PFSK-1 (cell line): Measurements from ENCODE around the gene PITRM1.

Experiments
- FOXP2 ChIP-seq: optimal IDR thresholded peaks from 2 replicates; pipeline ENCODE3; 2011; ENCODE audit warnings: borderline replicate concordance, control low read depth, inconsistent platforms; ENCODE audit not compliant: insufficient read depth; ENCODE audit errors: extremely low read length, extremely low read depth
- POLR2AphosphoS5 ChIP-seq: IDR thresholded peaks from 2 replicates; pipeline ENCODE4 v1.6.1; 2012; ENCODE audit warnings: low read depth, mild to moderate bottlenecking, control low read depth, low read length, moderate library complexity
- SIN3A ChIP-seq: IDR thresholded peaks from 2 replicates; pipeline ENCODE4 v1.6.1; 2012; ENCODE audit warnings: mild to moderate bottlenecking, low read length, moderate library complexity, borderline replicate concordance; ENCODE audit not compliant: insufficient read depth
- TAF1 ChIP-seq: IDR thresholded peaks from 2 replicates; pipeline ENCODE4 v1.6.1; 2012; ENCODE audit warnings: low read length, control low read depth, borderline replicate concordance; ENCODE audit not compliant: insufficient read depth
- TF ChIP-seq, protein P1 (sequence below), 2 experiments: IDR thresholded peaks; 2 replicates each; pipeline versions ENCODE4 v1.6.1 to v1.8.0; 2011 to 2012; ENCODE audit warnings: low read depth in 2 of 2, low read length in 2 of 2, control low read depth in 1 of 2, inconsistent platforms in 1 of 2, mild to moderate bottlenecking in 1 of 2, moderate library complexity in 1 of 2; ENCODE audit not compliant: insufficient read depth in 1 of 2

PITRM1 gene

DNA sequence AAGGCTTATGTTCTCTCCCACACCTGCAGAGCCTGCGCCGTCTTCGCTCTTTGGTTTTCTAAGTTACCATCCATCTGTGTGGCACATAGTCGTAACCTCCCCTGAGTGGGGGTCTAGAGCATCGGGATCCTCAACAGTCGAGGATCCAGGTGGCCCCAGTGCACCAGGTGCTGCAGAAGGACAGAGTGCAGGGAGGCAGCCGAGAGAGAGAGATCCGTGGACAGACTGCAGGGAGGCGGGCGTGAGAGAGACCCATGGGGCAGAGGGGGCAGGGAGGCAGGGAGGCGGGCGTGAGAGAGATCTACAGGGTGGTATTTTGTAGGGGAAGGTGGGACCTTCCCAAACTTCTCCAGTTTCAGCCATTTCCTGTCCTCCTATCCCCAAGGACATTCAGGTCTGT lies 62.9 kb downstream of the PITRM1 start:
- TF ChIP-seq POLR2AphosphoS5: no peak
- TF ChIP-seq FOXP2: no peak
- no peak for TF ChIP-seq TAF1
- TF ChIP-seq SIN3A: no peak
- TF ChIP-seq, protein P1, sequence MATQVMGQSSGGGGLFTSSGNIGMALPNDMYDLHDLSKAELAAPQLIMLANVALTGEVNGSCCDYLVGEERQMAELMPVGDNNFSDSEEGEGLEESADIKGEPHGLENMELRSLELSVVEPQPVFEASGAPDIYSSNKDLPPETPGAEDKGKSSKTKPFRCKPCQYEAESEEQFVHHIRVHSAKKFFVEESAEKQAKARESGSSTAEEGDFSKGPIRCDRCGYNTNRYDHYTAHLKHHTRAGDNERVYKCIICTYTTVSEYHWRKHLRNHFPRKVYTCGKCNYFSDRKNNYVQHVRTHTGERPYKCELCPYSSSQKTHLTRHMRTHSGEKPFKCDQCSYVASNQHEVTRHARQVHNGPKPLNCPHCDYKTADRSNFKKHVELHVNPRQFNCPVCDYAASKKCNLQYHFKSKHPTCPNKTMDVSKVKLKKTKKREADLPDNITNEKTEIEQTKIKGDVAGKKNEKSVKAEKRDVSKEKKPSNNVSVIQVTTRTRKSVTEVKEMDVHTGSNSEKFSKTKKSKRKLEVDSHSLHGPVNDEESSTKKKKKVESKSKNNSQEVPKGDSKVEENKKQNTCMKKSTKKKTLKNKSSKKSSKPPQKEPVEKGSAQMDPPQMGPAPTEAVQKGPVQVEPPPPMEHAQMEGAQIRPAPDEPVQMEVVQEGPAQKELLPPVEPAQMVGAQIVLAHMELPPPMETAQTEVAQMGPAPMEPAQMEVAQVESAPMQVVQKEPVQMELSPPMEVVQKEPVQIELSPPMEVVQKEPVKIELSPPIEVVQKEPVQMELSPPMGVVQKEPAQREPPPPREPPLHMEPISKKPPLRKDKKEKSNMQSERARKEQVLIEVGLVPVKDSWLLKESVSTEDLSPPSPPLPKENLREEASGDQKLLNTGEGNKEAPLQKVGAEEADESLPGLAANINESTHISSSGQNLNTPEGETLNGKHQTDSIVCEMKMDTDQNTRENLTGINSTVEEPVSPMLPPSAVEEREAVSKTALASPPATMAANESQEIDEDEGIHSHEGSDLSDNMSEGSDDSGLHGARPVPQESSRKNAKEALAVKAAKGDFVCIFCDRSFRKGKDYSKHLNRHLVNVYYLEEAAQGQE (IDR thresholded peaks at IDR 0.05; ENCODE audit: insufficient read depth in 1 of 2, low read depth in 2 of 2, low read length in 2 of 2): no peak

DNA sequence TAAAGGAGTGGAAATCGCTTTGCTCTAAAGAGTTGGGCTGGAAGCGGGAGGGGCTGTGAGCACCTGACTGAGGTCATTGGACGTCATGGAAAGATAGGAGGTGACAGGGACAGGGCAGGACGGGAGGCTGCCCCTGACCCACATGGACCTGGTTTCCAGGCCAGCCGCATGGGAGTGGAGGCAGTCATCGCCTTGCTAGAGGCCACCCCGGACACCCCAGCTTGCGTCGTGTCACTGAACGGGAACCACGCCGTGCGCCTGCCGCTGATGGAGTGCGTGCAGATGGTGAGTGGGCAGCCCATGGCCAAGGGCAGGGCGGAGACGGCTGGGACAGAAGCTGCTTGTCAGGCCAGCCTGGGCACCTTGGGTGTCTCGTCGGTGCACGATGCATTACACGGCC lies 63.4 kb downstream of the PITRM1 start:
- TF ChIP-seq, protein P1 (IDR thresholded peaks at IDR 0.05; ENCODE audit: insufficient read depth in 1 of 2, low read depth in 2 of 2, low read length in 2 of 2): no peak
- TF ChIP-seq SIN3A (no peak), FOXP2 (no peak), TAF1 (no peak), POLR2AphosphoS5 (no peak)

DNA sequence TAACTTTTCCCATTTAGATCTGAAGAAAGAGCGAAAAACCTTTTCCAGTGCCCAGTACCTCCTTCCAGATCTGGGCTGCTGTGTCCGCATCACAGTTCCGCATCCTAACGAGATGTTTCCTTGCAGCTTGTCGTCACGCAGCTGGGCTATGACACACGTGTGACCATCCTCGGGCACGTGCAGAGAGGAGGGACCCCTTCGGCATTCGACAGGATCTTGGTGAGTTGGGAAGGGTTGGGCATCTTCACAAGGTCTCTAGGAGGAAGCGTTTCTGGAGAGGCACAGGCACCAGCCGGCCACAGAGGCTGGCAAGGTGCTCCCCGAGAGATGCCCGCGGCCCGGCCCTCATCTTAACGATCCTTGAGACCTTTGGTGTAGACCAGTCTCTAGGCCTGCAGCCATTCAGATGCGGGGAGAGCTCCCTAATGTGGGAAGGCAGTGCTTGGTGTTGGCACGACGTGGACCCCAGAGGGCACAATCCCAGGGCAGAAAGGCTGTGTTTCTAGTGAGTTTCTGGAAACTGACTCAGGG lies 63.9 kb downstream of the PITRM1 start:
- TF ChIP-seq, protein P1 (IDR thresholded peaks at IDR 0.05; ENCODE audit: insufficient read depth in 1 of 2, low read depth in 2 of 2, low read length in 2 of 2): no peak
- TF ChIP-seq POLR2AphosphoS5 (no peak), TAF1 (no peak), FOXP2 (no peak)

DNA sequence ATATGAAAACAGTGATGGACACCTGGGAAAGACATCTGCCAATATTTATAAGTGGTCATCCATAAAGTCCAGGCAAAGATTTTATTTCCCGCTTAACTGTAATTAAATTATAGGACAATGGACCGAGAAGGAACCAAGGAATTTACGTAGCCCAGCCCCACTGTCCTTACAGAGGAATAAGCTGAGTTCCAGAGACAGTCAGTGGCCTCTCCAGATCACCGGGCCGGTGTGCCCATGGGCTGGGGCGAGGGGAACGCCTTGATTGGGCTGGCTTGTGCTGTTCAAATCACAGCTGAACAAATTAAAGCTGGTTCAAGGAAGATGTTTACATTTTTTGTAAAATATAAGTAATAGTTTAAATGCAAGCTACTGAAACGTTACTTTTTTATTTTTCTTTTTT lies 64.5 kb downstream of the PITRM1 start:
- no peak for TF ChIP-seq TAF1
- no peak for TF ChIP-seq SIN3A
- TF ChIP-seq, protein P1 (IDR thresholded peaks at IDR 0.05; ENCODE audit: insufficient read depth in 1 of 2, low read depth in 2 of 2, low read length in 2 of 2): no peak
- no peak for TF ChIP-seq POLR2AphosphoS5
- TF ChIP-seq FOXP2: no peak

DNA sequence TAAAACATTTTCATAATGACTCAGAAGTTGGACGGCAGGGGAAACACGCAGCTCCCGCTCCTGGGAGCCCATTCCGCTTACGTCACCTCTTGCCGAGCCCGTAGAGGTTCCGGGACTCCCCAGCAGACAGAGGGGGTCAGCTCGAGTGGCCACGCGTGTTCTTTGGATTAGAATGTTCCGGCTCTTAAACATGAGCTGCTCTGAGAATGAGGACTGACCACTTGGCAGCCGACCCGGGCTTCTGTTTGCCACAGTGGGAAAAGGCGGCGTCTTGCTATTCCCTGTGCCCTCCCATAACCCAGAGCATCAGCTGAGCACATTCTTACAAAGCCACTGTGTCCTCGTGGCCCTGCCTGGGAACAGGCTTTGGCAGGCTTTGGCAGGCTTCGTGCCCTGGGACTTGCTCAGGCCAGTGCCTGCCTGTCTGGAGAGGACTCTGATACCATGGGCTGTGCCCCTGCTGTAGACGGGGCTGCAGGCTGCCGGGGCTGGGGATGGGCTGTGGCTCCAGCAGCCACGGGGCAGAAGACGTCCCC lies 65.1 kb downstream of the PITRM1 start:
- TF ChIP-seq FOXP2: no peak
- no peak for TF ChIP-seq TAF1
- no peak for TF ChIP-seq SIN3A
